CD8-positive, alpha-beta memory T cell (primary cell): ENCODE measurements around the gene PHLPP2. TPM values are rescaled to one million over a fixed set of nuclear protein-coding genes. Genes with fewer than 3 reads are reported as not detected.
A peak's percentile ranks its signal among the peaks of the same experiment; 100 is the strongest.

ENCODE experiments used
- CTCF ChIA-PET: fragments of 350-600 bp; sonication (Branson Sonifier 250); formaldehyde crosslinking; loops from one replicate; lab custom pipeline; 2021; ENCODE audit warnings: antibody characterized with exemption; lab: Charles Lee
- POLR2A ChIA-PET: fragments of 350-600 bp; sonication (Branson Sonifier 250); formaldehyde crosslinking; loops from one replicate; lab custom pipeline; 2021; ENCODE audit warnings: antibody characterized with exemption; lab: Charles Lee
- DNase-seq, 5 donors: peaks; one replicate each; pipeline versions ENCODE4 v3.0.0 to v3.0.0-alpha.2; 2020 to 2022; ENCODE audit warnings: mixed read lengths in 1 of 5
- H3K27ac ChIP-seq: one replicate; pipeline ENCODE4 v1.7.0; 2013; ENCODE audit warnings: low read depth, mild to moderate bottlenecking, low read length, moderate library complexity
- H3K27me3 ChIP-seq: 2 replicates; pipeline ENCODE4 v1.7.0; 2013; ENCODE audit warnings: low read length, mild to moderate bottlenecking; ENCODE audit not compliant: insufficient read depth, poor library complexity, severe bottlenecking
- H3K36me3 ChIP-seq: 2 replicates; pipeline ENCODE4 v1.7.0; 2013; ENCODE audit warnings: mild to moderate bottlenecking, low read length, moderate library complexity; ENCODE audit not compliant: insufficient read depth
- H3K4me1 ChIP-seq: 2 replicates; pipeline ENCODE4 v1.7.0; 2013; ENCODE audit warnings: mild to moderate bottlenecking, low read length, moderate library complexity; ENCODE audit not compliant: insufficient read depth
- H3K4me3 ChIP-seq: 2 replicates; pipeline ENCODE4 v1.7.0; 2013; ENCODE audit warnings: mild to moderate bottlenecking, low read length
- H3K9me3 ChIP-seq: 2 replicates; pipeline ENCODE4 v1.7.0; 2013; ENCODE audit warnings: mild to moderate bottlenecking, low read length
- H3K27ac Mint-ChIP-seq, 8 donors: one replicate each; pipeline ENCODE4 v1.8.0; 2020 to 2021; ENCODE audit warnings: mixed read lengths in 8 of 8, mild to moderate bottlenecking in 6 of 8, inconsistent platforms in 3 of 8, moderate library complexity in 3 of 8
- H3K27me3 Mint-ChIP-seq, 2 donors: one replicate each; pipeline ENCODE4 v1.8.0; 2020 to 2021; ENCODE audit warnings: mixed read lengths in 2 of 2, mild to moderate bottlenecking in 1 of 2, moderate library complexity in 1 of 2
- H3K36me3 Mint-ChIP-seq, 3 donors: one replicate each; pipeline ENCODE4 v1.8.0; 2020 to 2021; ENCODE audit warnings: mixed read lengths in 3 of 3, inconsistent platforms in 1 of 3, mild to moderate bottlenecking in 1 of 3
- H3K4me1 Mint-ChIP-seq, 3 donors: one replicate each; pipeline ENCODE4 v1.8.0; 2020 to 2021; ENCODE audit warnings: mixed read lengths in 3 of 3, inconsistent platforms in 1 of 3, mild to moderate bottlenecking in 1 of 3
- H3K4me3 Mint-ChIP-seq, 7 donors: one replicate each; pipeline ENCODE4 v1.8.0; 2020 to 2021; ENCODE audit warnings: mixed read lengths in 7 of 7, mild to moderate bottlenecking in 6 of 7, moderate library complexity in 4 of 7, inconsistent platforms in 2 of 7
- H3K9me3 Mint-ChIP-seq, 5 donors: one replicate each; pipeline ENCODE4 v1.8.0; 2020 to 2022; ENCODE audit warnings: mixed read lengths in 5 of 5, mild to moderate bottlenecking in 3 of 5, moderate library complexity in 2 of 5, inconsistent platforms in 1 of 5
- polyA plus RNA-seq: library from polyadenylated mRNA; unstranded; fragments of 300-500 nt; fragmentation: Illumina TruSeq; gene quantifications from one replicate; pipeline ENCODE4 v1.2.3, GENCODE V29; 2021
- total RNA-seq, 2 experiments: library from RNA; stranded (reverse); gene quantifications; one replicate each; pipeline ENCODE4 v1.2.3, GENCODE V29; 2021

The PHLPP2 gene
- total and polyA plus RNA-seq, 3 experiments from 2014 or later, result 1.7 to 14.4 (median 14.3) TPM

- no peaks in the 10 kb centered on the region for H3K27me3 ChIP-seq
- peaks cover 14% of the 10 kb centered on the region for H3K36me3 ChIP-seq
- peaks cover 7 to 79% (median 17%) of the 10 kb centered on the region in 3 donors for H3K36me3 Mint-ChIP-seq
- ChIA-PET POLR2A (no interaction called here), CTCF (interaction anchor here (1.0 kb wide), 1 partner anchor 24 kb away, joined by 3 read pairs; no protein-coding TSS in a partner anchor)
- H3K27ac ChIP-seq, result no peak overlapping the region
- H3K27ac Mint-ChIP-seq, result no peak overlapping the region
- H3K4me1 Mint-ChIP-seq, result no peaks in the 10 kb centered on the region
- no peak for DNase-seq
- H3K9me3 Mint-ChIP-seq, result no peaks in the 10 kb centered on the region
- H3K4me3 Mint-ChIP-seq, result no peak overlapping the region
- H3K4me1 ChIP-seq, result no peaks in the 10 kb centered on the region
- H3K27me3 Mint-ChIP-seq, result no peaks in the 10 kb centered on the region
- H3K4me3 ChIP-seq, result no peak overlapping the region
- no peaks in the 10 kb centered on the region for H3K9me3 ChIP-seq
Observed at GRCh38 chr16:71674229-71674628, 50.3 kb downstream of the PHLPP2 start.

DNA sequence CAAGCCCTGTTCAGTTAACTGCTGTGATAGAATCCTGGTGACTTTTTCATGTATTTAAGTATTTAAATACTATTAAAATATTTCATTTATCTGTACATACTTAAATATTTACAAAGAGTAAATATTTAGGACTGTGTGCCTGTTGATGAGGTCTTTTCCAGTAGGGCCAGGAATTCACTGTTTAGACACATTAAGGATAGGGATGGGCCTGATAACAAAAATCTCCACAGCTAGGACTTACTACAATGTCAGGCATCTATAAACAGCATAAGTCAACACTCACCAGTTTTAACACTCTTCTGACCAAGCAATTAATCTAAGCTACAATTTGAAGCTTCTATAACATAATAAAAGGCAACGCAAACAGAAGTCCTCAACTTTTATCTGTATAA lies 50.9 kb downstream of the PHLPP2 start:
- no peak overlapping the region for H3K27ac Mint-ChIP-seq
- Histone ChIP-seq H3K9me3 (no peaks in the 10 kb centered on the region), H3K36me3 (peaks cover 14% of the 10 kb centered on the region), H3K27ac (no peak overlapping the region), H3K4me3 (no peak overlapping the region), H3K4me1 (no peaks in the 10 kb centered on the region), H3K27me3 (no peaks in the 10 kb centered on the region)
- H3K36me3 Mint-ChIP-seq, result peaks cover 7 to 79% (median 19%) of the 10 kb centered on the region in 3 donors
- no peaks in the 10 kb centered on the region for H3K9me3 Mint-ChIP-seq
- CTCF ChIA-PET, result interaction anchor here (1.0 to 1.3 kb wide), 2 partner anchors 25 to 287 kb away, joined by 3 read pairs; no protein-coding TSS in a partner anchor
- no peaks in the 10 kb centered on the region for H3K27me3 Mint-ChIP-seq
- no peaks in the 10 kb centered on the region for H3K4me1 Mint-ChIP-seq
- no peak overlapping the region for H3K4me3 Mint-ChIP-seq
- no peak for DNase-seq
- POLR2A ChIA-PET, result interaction anchor here (0.6 kb wide), 1 partner anchor 221 kb away, joined by 3 read pairs; no protein-coding TSS in a partner anchor

DNA sequence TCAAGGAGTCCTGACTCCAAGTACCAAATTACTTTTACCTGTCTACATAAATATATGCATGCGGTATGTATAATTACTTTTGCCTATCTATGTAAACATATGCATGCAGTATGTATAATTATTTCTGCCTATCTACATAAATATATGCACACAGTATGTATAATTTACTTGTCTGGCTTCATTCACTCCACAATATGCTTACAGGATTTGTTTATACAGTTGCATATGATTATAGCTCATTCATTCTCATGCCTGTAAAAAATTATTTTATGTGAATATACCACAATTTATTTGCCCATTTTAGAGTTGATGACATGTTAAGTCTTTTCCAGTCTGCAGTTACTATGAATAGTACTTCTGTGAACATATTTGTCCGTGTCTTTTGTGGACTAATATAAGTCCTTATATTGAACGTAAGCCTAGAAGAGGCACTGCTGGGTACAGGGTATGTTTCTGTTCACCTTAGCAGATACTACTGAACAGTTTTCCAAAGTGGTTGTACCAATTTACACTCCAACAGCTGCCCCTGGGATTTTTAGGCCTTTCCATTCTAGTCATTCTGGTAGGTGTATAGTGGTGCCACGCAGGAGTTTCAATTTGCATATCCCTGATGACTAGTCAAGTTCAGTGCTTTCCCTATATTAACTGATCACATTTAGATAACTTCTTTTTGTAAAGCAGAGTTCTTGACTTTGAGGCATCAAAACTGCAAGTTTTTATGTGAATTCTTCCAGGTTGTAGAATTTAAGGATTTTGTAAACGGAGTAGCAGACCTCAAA lies 51.5 kb downstream of the PHLPP2 start:
- Histone ChIP-seq H3K9me3 (no peaks in the 10 kb centered on the region), H3K4me1 (no peaks in the 10 kb centered on the region), H3K36me3 (peaks cover 14% of the 10 kb centered on the region), H3K27ac (no peak overlapping the region), H3K4me3 (no peak overlapping the region), H3K27me3 (no peaks in the 10 kb centered on the region)
- no peak overlapping the region for H3K27ac Mint-ChIP-seq
- no peaks in the 10 kb centered on the region for H3K4me1 Mint-ChIP-seq
- DNase-seq, result no peak
- CTCF ChIA-PET, result interaction anchor here (1.0 to 1.3 kb wide), 2 partner anchors 25 to 288 kb away, joined by 3 read pairs; no protein-coding TSS in a partner anchor
- POLR2A ChIA-PET, result no interaction called here
- H3K36me3 Mint-ChIP-seq, result peaks cover 7 to 76% (median 19%) of the 10 kb centered on the region in 3 donors
- no peak overlapping the region for H3K4me3 Mint-ChIP-seq
- no peaks in the 10 kb centered on the region for H3K9me3 Mint-ChIP-seq
- H3K27me3 Mint-ChIP-seq, result no peaks in the 10 kb centered on the region

DNA sequence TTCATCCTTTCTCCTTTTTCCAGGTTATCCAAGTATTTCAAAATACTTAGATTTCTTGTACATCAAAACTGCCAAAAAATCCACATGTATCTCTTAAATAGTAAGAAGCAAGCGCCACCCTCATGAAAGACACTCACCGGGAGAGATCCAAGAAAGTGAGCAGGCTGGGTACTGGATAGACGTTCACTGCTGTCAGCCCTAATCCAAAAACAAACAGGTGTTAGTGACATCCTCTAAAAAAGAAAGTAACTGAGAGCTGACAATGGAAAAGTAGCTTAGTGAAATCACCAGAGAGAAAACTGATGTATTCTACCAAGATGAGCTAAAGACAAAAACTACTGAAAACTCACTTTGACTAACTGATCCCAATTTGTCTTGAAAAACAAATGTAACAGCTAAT lies 52.4 kb downstream of the PHLPP2 start:
- H3K27ac Mint-ChIP-seq, result peak overlapping the region in 2 of 8 donors; percentile 20 to 74
- no peaks in the 10 kb centered on the region for H3K9me3 ChIP-seq
- no peaks in the 10 kb centered on the region for H3K9me3 Mint-ChIP-seq
- H3K27me3 ChIP-seq, result no peaks in the 10 kb centered on the region
- CTCF ChIA-PET, result interaction anchor here (1.3 kb wide), 1 partner anchor 289 kb away, joined by 3 read pairs; no protein-coding TSS in a partner anchor
- no peak overlapping the region for H3K4me3 ChIP-seq
- POLR2A ChIA-PET, result no interaction called here
- H3K36me3 Mint-ChIP-seq, result peaks cover 8 to 77% (median 18%) of the 10 kb centered on the region in 3 donors
- H3K4me1 ChIP-seq, result no peaks in the 10 kb centered on the region
- peaks cover 14% of the 10 kb centered on the region for H3K36me3 ChIP-seq
- no peak for DNase-seq
- H3K4me1 Mint-ChIP-seq, result no peaks in the 10 kb centered on the region
- no peak overlapping the region for H3K27ac ChIP-seq
- no peak overlapping the region for H3K4me3 Mint-ChIP-seq
- H3K27me3 Mint-ChIP-seq, result no peaks in the 10 kb centered on the region

GRCh38 chr16:71671165-71671564 lies 53.3 kb downstream of the PHLPP2 start:
- Mint-ChIP-seq H3K4me1 (no peaks in the 10 kb centered on the region), H3K36me3 (peaks cover 11 to 80% (median 17%) of the 10 kb centered on the region in 3 donors), H3K9me3 (no peaks in the 10 kb centered on the region), H3K4me3 (no peak overlapping the region), H3K27ac (peak overlapping the region in 1 of 8 donors; percentile 34), H3K27me3 (no peaks in the 10 kb centered on the region)
- DNase-seq, result no peak
- H3K4me3 ChIP-seq, result no peak overlapping the region
- no peaks in the 10 kb centered on the region for H3K4me1 ChIP-seq
- no peak overlapping the region for H3K27ac ChIP-seq
- H3K36me3 ChIP-seq, result peaks cover 19% of the 10 kb centered on the region
- POLR2A ChIA-PET, result no interaction called here
- H3K27me3 ChIP-seq, result no peaks in the 10 kb centered on the region
- CTCF ChIA-PET, result interaction anchor here (0.9 kb wide), 1 partner anchor 25 kb away, joined by 3 read pairs; no protein-coding TSS in a partner anchor
- H3K9me3 ChIP-seq, result no peaks in the 10 kb centered on the region

GRCh38 chr16:71670537-71670936 lies 54.0 kb downstream of the PHLPP2 start:
- H3K9me3 Mint-ChIP-seq, result no peaks in the 10 kb centered on the region
- Histone ChIP-seq H3K4me3 (no peak overlapping the region), H3K27me3 (no peaks in the 10 kb centered on the region), H3K9me3 (no peaks in the 10 kb centered on the region), H3K27ac (no peak overlapping the region), H3K4me1 (no peaks in the 10 kb centered on the region), H3K36me3 (peaks cover 18% of the 10 kb centered on the region)
- no peaks in the 10 kb centered on the region for H3K27me3 Mint-ChIP-seq
- no peak overlapping the region for H3K27ac Mint-ChIP-seq
- H3K4me3 Mint-ChIP-seq, result no peak overlapping the region
- no peaks in the 10 kb centered on the region for H3K4me1 Mint-ChIP-seq
- ChIA-PET POLR2A (no interaction called here), CTCF (interaction anchor here (0.9 kb wide), 1 partner anchor 26 kb away, joined by 3 read pairs; no protein-coding TSS in a partner anchor)
- no peak for DNase-seq
- peaks cover 11 to 79% (median 19%) of the 10 kb centered on the region in 3 donors for H3K36me3 Mint-ChIP-seq

- H3K27me3 ChIP-seq, result no peaks in the 10 kb centered on the region
- H3K27me3 Mint-ChIP-seq, result no peaks in the 10 kb centered on the region
- no peak for DNase-seq
- H3K4me3 ChIP-seq, result no peak overlapping the region
- POLR2A ChIA-PET, result no interaction called here
- CTCF ChIA-PET, result interaction anchor here (0.9 kb wide), 1 partner anchor 26 kb away, joined by 3 read pairs; no protein-coding TSS in a partner anchor
- H3K27ac Mint-ChIP-seq, result no peak overlapping the region
- H3K36me3 ChIP-seq, result peaks cover 18% of the 10 kb centered on the region
- no peaks in the 10 kb centered on the region for H3K9me3 Mint-ChIP-seq
- peaks cover 11 to 78% (median 18%) of the 10 kb centered on the region in 3 donors for H3K36me3 Mint-ChIP-seq
- H3K4me1 ChIP-seq, result no peaks in the 10 kb centered on the region
- H3K4me3 Mint-ChIP-seq, result no peak overlapping the region
- no peaks in the 10 kb centered on the region for H3K9me3 ChIP-seq
- no peaks in the 10 kb centered on the region for H3K4me1 Mint-ChIP-seq
- H3K27ac ChIP-seq, result no peak overlapping the region
Observed at GRCh38 chr16:71669926-71670536, 54.5 kb downstream of the PHLPP2 start.
